A204.1 (cell line): Measurements from ENCODE around the gene TSHZ1.

Experiments
- FAIRE-seq: peaks from 2 replicates; lab custom pipeline; 2012; peaks lifted over from hg19 to GRCh38; lab: Jason Lieb, UNC

Gene TSHZ1

GRCh38 chr18:75277610-75277928 is 67.0 kb downstream of the TSHZ1 start:
- FAIRE-seq = no peak

- no peak for FAIRE-seq
Observed at GRCh38 chr18:75279381-75279780, 68.8 kb downstream of the TSHZ1 start.

GRCh38 chr18:75280427-75281280 is 70.1 kb downstream of the TSHZ1 start:
- no peak for FAIRE-seq

- no peak for FAIRE-seq
Observed at GRCh38 chr18:75282746-75283145, 72.1 kb downstream of the TSHZ1 start.

- no peak for FAIRE-seq
Observed at GRCh38 chr18:75283731-75284130, 73.1 kb downstream of the TSHZ1 start.

GRCh38 chr18:75284566-75284965 is 74.0 kb downstream of the TSHZ1 start:
- FAIRE-seq = no peak

- no peak for FAIRE-seq
Observed at GRCh38 chr18:75285876-75286275, 75.3 kb downstream of the TSHZ1 start.

GRCh38 chr18:75287006-75287405 is 76.4 kb downstream of the TSHZ1 start:
- FAIRE-seq = no peak

GRCh38 chr18:75287700-75288099 is 77.1 kb downstream of the TSHZ1 start:
- FAIRE-seq = no peak

- no peak for FAIRE-seq
Observed at GRCh38 chr18:75289761-75290160, 79.2 kb downstream of the TSHZ1 start.

- FAIRE-seq = no peak
Observed at GRCh38 chr18:75290737-75291358, 80.3 kb downstream of the TSHZ1 start.

GRCh38 chr18:75291460-75291859 is 80.9 kb downstream of the TSHZ1 start:
- FAIRE-seq = no peak

GRCh38 chr18:75293591-75293990 is 83.0 kb downstream of the TSHZ1 start:
- FAIRE-seq = no peak

GRCh38 chr18:75297731-75298130 is 87.1 kb downstream of the TSHZ1 start:
- no peak for FAIRE-seq

GRCh38 chr18:75304678-75305557 is 94.3 kb downstream of the TSHZ1 start:
- no peak for FAIRE-seq

GRCh38 chr18:75305984-75306383 is 95.4 kb downstream of the TSHZ1 start:
- no peak for FAIRE-seq

GRCh38 chr18:75307530-75307929 is 96.9 kb downstream of the TSHZ1 start:
- FAIRE-seq = no peak

- FAIRE-seq = no peak
Observed at GRCh38 chr18:75309564-75309963, 99.0 kb downstream of the TSHZ1 start.

GRCh38 chr18:75314117-75314516 is 103.5 kb downstream of the TSHZ1 start:
- no peak for FAIRE-seq

GRCh38 chr18:75314606-75315005 is 104.0 kb downstream of the TSHZ1 start:
- no peak for FAIRE-seq

- no peak for FAIRE-seq
Observed at GRCh38 chr18:75316223-75316622, 105.6 kb downstream of the TSHZ1 start.

- FAIRE-seq = no peak
Observed at GRCh38 chr18:75316826-75317225, 106.2 kb downstream of the TSHZ1 start.

GRCh38 chr18:75317300-75317699 is 106.7 kb downstream of the TSHZ1 start:
- FAIRE-seq = no peak
